ENCODE measurements around the gene DIO3.

GRCh38 chr14:101583006-101583714 is 21.9 kb downstream of the DIO3 start:
- TF ChIP-seq POLR2AphosphoS5 (IDR thresholded peaks at IDR 0.05; ENCODE audit: low read depth, low read length) (no peak), TAF1 (IDR thresholded peaks at IDR 0.05; ENCODE audit: borderline replicate concordance, insufficient read depth, low read length) (no peak), SIN3A (IDR thresholded peaks at IDR 0.05; ENCODE audit: borderline replicate concordance, insufficient read depth, low read length) (no peak), FOXP2 (optimal IDR thresholded peaks at IDR 0.05; ENCODE audit: borderline replicate concordance, extremely low read depth, extremely low read length, insufficient read depth) (no peak)
- TF ChIP-seq, protein P1, sequence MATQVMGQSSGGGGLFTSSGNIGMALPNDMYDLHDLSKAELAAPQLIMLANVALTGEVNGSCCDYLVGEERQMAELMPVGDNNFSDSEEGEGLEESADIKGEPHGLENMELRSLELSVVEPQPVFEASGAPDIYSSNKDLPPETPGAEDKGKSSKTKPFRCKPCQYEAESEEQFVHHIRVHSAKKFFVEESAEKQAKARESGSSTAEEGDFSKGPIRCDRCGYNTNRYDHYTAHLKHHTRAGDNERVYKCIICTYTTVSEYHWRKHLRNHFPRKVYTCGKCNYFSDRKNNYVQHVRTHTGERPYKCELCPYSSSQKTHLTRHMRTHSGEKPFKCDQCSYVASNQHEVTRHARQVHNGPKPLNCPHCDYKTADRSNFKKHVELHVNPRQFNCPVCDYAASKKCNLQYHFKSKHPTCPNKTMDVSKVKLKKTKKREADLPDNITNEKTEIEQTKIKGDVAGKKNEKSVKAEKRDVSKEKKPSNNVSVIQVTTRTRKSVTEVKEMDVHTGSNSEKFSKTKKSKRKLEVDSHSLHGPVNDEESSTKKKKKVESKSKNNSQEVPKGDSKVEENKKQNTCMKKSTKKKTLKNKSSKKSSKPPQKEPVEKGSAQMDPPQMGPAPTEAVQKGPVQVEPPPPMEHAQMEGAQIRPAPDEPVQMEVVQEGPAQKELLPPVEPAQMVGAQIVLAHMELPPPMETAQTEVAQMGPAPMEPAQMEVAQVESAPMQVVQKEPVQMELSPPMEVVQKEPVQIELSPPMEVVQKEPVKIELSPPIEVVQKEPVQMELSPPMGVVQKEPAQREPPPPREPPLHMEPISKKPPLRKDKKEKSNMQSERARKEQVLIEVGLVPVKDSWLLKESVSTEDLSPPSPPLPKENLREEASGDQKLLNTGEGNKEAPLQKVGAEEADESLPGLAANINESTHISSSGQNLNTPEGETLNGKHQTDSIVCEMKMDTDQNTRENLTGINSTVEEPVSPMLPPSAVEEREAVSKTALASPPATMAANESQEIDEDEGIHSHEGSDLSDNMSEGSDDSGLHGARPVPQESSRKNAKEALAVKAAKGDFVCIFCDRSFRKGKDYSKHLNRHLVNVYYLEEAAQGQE (IDR thresholded peaks at IDR 0.05; ENCODE audit: insufficient read depth in 1 of 2, low read depth in 2 of 2, low read length in 2 of 2) = no peak

Data from PFSK-1 (cell line).